ENCODE data around the gene SIGMAR1.

GRCh38 chr9:34599546-34599945 lies 38.0 kb downstream of the SIGMAR1 start:
- TF ChIP-seq CTCF (IDR thresholded peaks at IDR 0.05) (no peak), POLR2A (IDR thresholded peaks at IDR 0.05) (no peak)
